ENCODE results near the gene TGFB2. TPM values are rescaled to one million over a fixed set of nuclear protein-coding genes. Genes with fewer than 3 reads are reported as not detected.

TGFB2 gene
- total RNA-seq, 2 donors from 2014 or later: 0.27 to 4.6 TPM

DNA sequence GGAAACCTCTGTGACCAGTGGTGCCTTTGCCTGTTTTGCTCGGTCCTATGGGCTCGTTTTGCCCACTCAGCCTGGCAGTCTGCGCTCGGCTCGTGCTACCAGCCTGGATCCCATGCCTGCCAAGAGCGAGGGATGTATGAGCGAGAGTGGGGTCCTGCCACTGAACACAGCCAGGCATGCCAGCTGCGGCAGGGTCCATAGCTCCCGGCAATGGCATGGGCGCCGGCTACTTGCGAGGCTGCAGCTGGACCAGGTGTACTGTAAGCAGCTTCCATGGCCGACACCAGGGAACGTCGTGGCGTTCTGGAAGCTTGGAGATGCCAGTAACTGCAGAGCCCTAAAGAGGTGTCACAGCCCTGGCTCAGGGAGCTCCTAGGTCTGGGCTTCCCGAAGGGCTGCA is 22.4 kb upstream of the TGFB2 start:
- no peaks in the 10 kb centered on the region for H3K9me3 ChIP-seq
- no peaks in the 10 kb centered on the region for H3K27me3 ChIP-seq
- no peak for TF ChIP-seq CTCF (IDR thresholded peaks at IDR 0.05)
- no peak for DNase-seq
- H3K9ac ChIP-seq (ENCODE audit: low read depth in 2 of 2, low read length in 2 of 2): no peak overlapping the region
- no peak overlapping the region for H3K27ac ChIP-seq
- H3K36me3 ChIP-seq: no peaks in the 10 kb centered on the region
- H3K4me1 ChIP-seq: no peaks in the 10 kb centered on the region
- intact Hi-C loops (cut with DNase I): loop anchor here (10.0 kb wide), 2 partner anchors 1092 to 1342 kb away; no protein-coding TSS in a partner anchor
- H3K4me3 ChIP-seq: no peak overlapping the region

GRCh38 chr1:218323568-218324225 is 21.4 kb upstream of the TGFB2 start:
- Histone ChIP-seq H3K9ac (ENCODE audit: low read depth in 2 of 2, low read length in 2 of 2) (no peak overlapping the region), H3K27ac (no peak overlapping the region), H3K36me3 (no peaks in the 10 kb centered on the region), H3K4me1 (no peaks in the 10 kb centered on the region), H3K9me3 (no peaks in the 10 kb centered on the region), H3K4me3 (no peak overlapping the region), H3K27me3 (no peaks in the 10 kb centered on the region)
- DNase-seq: no peak
- intact Hi-C loops (cut with DNase I): loop anchor here (10.0 kb wide), 2 partner anchors 1091 to 1341 kb away; no protein-coding TSS in a partner anchor
- no peak for TF ChIP-seq CTCF (IDR thresholded peaks at IDR 0.05)

- Histone ChIP-seq H3K9me3 (no peaks in the 10 kb centered on the region), H3K9ac (ENCODE audit: low read depth in 2 of 2, low read length in 2 of 2) (no peak overlapping the region), H3K4me1 (no peaks in the 10 kb centered on the region), H3K36me3 (no peaks in the 10 kb centered on the region), H3K27ac (no peak overlapping the region), H3K4me3 (no peak overlapping the region), H3K27me3 (no peaks in the 10 kb centered on the region)
- no peak for DNase-seq
- TF ChIP-seq CTCF (IDR thresholded peaks at IDR 0.05): no peak
- intact Hi-C loops (cut with DNase I): loop anchor here (10.0 kb wide), 2 partner anchors 1091 to 1341 kb away; no protein-coding TSS in a partner anchor
These were observed 20.9 kb upstream of the TGFB2 start for GRCh38 chr1:218324226-218324580.

DNA sequence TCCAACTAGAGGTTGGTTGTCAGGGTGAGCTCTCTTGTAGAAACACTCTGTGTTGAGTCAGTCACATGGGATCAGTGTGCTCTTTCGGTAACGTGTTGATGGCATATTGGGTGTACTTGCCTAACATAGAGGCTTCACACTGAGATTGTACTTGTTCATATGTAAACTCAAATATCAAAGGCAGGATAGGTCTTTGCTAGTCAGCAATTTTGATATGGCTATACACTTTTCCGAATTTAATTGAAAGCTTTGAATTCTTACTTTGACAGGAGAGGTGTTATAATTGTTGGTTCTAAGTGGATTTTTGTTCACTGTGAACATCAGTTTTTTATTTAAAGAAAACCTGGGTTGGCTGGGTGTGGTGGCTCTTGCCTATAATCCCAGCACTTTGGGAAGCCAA is 16.4 kb upstream of the TGFB2 start:
- Histone ChIP-seq H3K27me3 (no peaks in the 10 kb centered on the region), H3K9me3 (no peaks in the 10 kb centered on the region), H3K4me1 (no peaks in the 10 kb centered on the region), H3K4me3 (no peak overlapping the region), H3K36me3 (no peaks in the 10 kb centered on the region), H3K27ac (no peak overlapping the region), H3K9ac (ENCODE audit: low read depth in 2 of 2, low read length in 2 of 2) (no peak overlapping the region)
- TF ChIP-seq CTCF (IDR thresholded peaks at IDR 0.05): no peak
- intact Hi-C loops (cut with DNase I): loop anchor here (10.0 kb wide), 2 partner anchors 1086 to 1336 kb away; no protein-coding TSS in a partner anchor
- DNase-seq: no peak

GRCh38 chr1:218330043-218330623 is 15.0 kb upstream of the TGFB2 start:
- H3K4me3 ChIP-seq: no peak overlapping the region
- no peaks in the 10 kb centered on the region for H3K36me3 ChIP-seq
- H3K9ac ChIP-seq (ENCODE audit: low read depth in 2 of 2, low read length in 2 of 2): no peak overlapping the region
- no peaks in the 10 kb centered on the region for H3K27me3 ChIP-seq
- H3K4me1 ChIP-seq: no peaks in the 10 kb centered on the region
- TF ChIP-seq CTCF (IDR thresholded peaks at IDR 0.05): peak; percentile 34
- H3K27ac ChIP-seq: no peak overlapping the region
- intact Hi-C loops (cut with DNase I): loop anchor here (5.0 to 10.0 kb wide), 2 partner anchors 1235 to 1482 kb away; no protein-coding TSS in a partner anchor
- DNase-seq: no peak
- H3K9me3 ChIP-seq: no peaks in the 10 kb centered on the region

Measured in colonic mucosa (tissue), 4 donors.